Measurements from ENCODE around the gene COL19A1. TPM values are rescaled to one million over a fixed set of nuclear protein-coding genes. Genes with fewer than 3 reads are reported as not detected.

The COL19A1 gene
- total and polyA plus RNA-seq, 2 experiments from 2014 or later, result not detected

DNA sequence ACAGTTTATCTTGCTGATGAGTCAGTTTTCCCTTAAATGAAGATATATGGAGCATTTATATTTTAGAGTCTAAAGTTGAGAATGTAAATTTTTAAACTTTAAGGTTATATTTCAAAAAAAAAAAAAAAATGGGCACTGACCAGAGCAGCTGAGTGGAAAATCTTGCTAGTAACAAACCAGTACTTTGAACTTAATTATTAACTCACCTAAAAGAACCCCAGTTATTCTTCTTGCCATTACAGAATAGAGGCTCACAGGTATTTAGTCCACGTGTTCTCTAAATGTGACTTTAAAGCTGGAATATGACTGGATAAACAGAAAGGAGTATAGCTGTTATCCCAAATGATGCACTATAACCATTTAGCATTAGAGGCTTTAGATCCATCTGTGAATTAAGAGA lies 258.1 kb downstream of the COL19A1 start:
- Histone ChIP-seq H3K9me2 (ENCODE audit: insufficient read depth) (0 out of 2 replicates have a peak, but pooled peaks cover 4% of the 10 kb centered on the region), H4K20me1 (replicated peaks; ENCODE audit: insufficient read depth) (no peaks in the 10 kb centered on the region), H3K4me1 (ENCODE audit: insufficient read depth) (no peaks in the 10 kb centered on the region), H3K4me3 (no peak overlapping the region), H3K27ac (ENCODE audit: low read depth) (no peak overlapping the region), H3K36me3 (ENCODE audit: insufficient read depth) (no peaks in the 10 kb centered on the region), H3K4me2 (no peak overlapping the region), H3K27me3 (ENCODE audit: insufficient read depth) (no peaks in the 10 kb centered on the region), H3F3A (replicated peaks; ENCODE audit: low read depth) (no peaks in the 10 kb centered on the region), H3K79me2 (replicated peaks; ENCODE audit: insufficient read depth) (no peaks in the 10 kb centered on the region), H2AFZ (no peak overlapping the region)
- no peak for DNase-seq (ENCODE audit: low spot score)
- no peak for ATAC-seq
- H3K36me3 Mint-ChIP-seq (ENCODE audit: low read depth), result no peaks in the 10 kb centered on the region
- no peak overlapping the region for H3K27ac Mint-ChIP-seq
- no peak overlapping the region for H3K4me3 Mint-ChIP-seq
- H3K4me1 Mint-ChIP-seq, result no peaks in the 10 kb centered on the region
- TF ChIP-seq ZNF331 (CRISPR knock-in tag; IDR thresholded peaks at IDR 0.05; ENCODE audit: low read depth) (no peak), EZH2phosphoT487 (IDR thresholded peaks at IDR 0.05; ENCODE audit: unreplicated experiment) (no peak), NANOG (IDR thresholded peaks at IDR 0.05; ENCODE audit: borderline replicate concordance) (no peak), STAT1 (IDR thresholded peaks at IDR 0.05; ENCODE audit: unreplicated experiment) (no peak), JUNB (IDR thresholded peaks at IDR 0.05; ENCODE audit: unreplicated experiment) (no peak), POLR2AphosphoS5 (IDR thresholded peaks at IDR 0.05; ENCODE audit: low read depth) (no peak), ZNF114 (CRISPR knock-in tag; IDR thresholded peaks at IDR 0.05) (no peak), CREB1 (CRISPR knock-in tag; IDR thresholded peaks at IDR 0.05; ENCODE audit: low read depth) (no peak), EZH2 (IDR thresholded peaks at IDR 0.05; ENCODE audit: low read depth, unreplicated experiment) (no peak)
- TF ChIP-seq, protein P1, sequence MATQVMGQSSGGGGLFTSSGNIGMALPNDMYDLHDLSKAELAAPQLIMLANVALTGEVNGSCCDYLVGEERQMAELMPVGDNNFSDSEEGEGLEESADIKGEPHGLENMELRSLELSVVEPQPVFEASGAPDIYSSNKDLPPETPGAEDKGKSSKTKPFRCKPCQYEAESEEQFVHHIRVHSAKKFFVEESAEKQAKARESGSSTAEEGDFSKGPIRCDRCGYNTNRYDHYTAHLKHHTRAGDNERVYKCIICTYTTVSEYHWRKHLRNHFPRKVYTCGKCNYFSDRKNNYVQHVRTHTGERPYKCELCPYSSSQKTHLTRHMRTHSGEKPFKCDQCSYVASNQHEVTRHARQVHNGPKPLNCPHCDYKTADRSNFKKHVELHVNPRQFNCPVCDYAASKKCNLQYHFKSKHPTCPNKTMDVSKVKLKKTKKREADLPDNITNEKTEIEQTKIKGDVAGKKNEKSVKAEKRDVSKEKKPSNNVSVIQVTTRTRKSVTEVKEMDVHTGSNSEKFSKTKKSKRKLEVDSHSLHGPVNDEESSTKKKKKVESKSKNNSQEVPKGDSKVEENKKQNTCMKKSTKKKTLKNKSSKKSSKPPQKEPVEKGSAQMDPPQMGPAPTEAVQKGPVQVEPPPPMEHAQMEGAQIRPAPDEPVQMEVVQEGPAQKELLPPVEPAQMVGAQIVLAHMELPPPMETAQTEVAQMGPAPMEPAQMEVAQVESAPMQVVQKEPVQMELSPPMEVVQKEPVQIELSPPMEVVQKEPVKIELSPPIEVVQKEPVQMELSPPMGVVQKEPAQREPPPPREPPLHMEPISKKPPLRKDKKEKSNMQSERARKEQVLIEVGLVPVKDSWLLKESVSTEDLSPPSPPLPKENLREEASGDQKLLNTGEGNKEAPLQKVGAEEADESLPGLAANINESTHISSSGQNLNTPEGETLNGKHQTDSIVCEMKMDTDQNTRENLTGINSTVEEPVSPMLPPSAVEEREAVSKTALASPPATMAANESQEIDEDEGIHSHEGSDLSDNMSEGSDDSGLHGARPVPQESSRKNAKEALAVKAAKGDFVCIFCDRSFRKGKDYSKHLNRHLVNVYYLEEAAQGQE (IDR thresholded peaks at IDR 0.05; ENCODE audit: unreplicated experiment), result no peak
- TF ChIP-seq, protein P2, sequence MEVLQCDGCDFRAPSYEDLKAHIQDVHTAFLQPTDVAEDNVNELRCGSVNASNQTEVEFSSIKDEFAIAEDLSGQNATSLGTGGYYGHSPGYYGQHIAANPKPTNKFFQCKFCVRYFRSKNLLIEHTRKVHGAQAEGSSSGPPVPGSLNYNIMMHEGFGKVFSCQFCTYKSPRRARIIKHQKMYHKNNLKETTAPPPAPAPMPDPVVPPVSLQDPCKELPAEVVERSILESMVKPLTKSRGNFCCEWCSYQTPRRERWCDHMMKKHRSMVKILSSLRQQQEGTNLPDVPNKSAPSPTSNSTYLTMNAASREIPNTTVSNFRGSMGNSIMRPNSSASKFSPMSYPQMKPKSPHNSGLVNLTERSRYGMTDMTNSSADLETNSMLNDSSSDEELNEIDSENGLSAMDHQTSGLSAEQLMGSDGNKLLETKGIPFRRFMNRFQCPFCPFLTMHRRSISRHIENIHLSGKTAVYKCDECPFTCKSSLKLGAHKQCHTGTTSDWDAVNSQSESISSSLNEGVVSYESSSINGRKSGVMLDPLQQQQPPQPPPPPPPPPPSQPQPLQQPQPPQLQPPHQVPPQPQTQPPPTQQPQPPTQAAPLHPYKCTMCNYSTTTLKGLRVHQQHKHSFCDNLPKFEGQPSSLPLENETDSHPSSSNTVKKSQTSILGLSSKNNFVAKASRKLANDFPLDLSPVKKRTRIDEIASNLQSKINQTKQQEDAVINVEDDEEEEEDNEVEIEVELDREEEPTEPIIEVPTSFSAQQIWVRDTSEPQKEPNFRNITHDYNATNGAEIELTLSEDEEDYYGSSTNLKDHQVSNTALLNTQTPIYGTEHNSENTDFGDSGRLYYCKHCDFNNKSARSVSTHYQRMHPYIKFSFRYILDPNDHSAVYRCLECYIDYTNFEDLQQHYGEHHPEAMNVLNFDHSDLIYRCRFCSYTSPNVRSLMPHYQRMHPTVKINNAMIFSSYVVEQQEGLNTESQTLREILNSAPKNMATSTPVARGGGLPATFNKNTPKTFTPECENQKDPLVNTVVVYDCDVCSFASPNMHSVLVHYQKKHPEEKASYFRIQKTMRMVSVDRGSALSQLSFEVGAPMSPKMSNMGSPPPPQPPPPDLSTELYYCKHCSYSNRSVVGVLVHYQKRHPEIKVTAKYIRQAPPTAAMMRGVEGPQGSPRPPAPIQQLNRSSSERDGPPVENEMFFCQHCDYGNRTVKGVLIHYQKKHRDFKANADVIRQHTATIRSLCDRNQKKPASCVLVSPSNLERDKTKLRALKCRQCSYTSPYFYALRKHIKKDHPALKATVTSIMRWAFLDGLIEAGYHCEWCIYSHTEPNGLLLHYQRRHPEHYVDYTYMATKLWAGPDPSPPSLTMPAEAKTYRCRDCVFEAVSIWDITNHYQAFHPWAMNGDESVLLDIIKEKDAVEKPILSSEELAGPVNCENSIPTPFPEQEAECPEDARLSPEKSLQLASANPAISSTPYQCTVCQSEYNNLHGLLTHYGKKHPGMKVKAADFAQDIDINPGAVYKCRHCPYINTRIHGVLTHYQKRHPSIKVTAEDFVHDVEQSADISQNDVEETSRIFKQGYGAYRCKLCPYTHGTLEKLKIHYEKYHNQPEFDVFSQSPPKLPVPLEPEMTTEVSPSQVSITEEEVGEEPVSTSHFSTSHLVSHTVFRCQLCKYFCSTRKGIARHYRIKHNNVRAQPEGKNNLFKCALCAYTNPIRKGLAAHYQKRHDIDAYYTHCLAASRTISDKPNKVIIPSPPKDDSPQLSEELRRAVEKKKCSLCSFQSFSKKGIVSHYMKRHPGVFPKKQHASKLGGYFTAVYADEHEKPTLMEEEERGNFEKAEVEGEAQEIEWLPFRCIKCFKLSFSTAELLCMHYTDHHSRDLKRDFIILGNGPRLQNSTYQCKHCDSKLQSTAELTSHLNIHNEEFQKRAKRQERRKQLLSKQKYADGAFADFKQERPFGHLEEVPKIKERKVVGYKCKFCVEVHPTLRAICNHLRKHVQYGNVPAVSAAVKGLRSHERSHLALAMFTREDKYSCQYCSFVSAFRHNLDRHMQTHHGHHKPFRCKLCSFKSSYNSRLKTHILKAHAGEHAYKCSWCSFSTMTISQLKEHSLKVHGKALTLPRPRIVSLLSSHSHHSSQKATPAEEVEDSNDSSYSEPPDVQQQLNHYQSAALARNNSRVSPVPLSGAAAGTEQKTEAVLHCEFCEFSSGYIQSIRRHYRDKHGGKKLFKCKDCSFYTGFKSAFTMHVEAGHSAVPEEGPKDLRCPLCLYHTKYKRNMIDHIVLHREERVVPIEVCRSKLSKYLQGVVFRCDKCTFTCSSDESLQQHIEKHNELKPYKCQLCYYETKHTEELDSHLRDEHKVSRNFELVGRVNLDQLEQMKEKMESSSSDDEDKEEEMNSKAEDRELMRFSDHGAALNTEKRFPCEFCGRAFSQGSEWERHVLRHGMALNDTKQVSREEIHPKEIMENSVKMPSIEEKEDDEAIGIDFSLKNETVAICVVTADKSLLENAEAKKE (CRISPR knock-in tag; IDR thresholded peaks at IDR 0.05), result no peak
- no peaks in the 10 kb centered on the region for H3K9me3 Mint-ChIP-seq
- H3K27me3 Mint-ChIP-seq (ENCODE audit: insufficient read depth, low read depth, poor library complexity), result no peaks in the 10 kb centered on the region

All from GM23338 (cell line).